HCT116 (cell line): ENCODE results near the gene OR5P2. TPM values are rescaled to one million over a fixed set of nuclear protein-coding genes. Genes with fewer than 3 reads are reported as not detected.

ENCODE experiments used
- ATAC-seq: fragments of 200-7000 bp; cut with Tn5 transposase; 2 replicates; pipeline ENCODE4 v1.9.1; 2020; ENCODE audit warnings: mild to moderate bottlenecking, moderate library complexity
- BruUV-seq: library from RNA; stranded (reverse); fragments of 400-500 nt; replicated peaks from 2 replicates; lab custom pipeline; 2021; lab: Mats Ljungman, UMichigan
- CTCF ChIA-PET: fragments of 300-600 bp; sonication (Branson Sonifier 250); formaldehyde crosslinking; loops from one replicate; lab custom pipeline; 2021; ENCODE audit warnings: antibody characterized with exemption; lab: Charles Lee
- POLR2A ChIA-PET: fragments of 300-600, 350-600 bp; sonication (Branson Sonifier 250); formaldehyde crosslinking; loops from one replicate; lab custom pipeline; 2021; ENCODE audit warnings: antibody characterized with exemption; lab: Charles Lee
- RAD21 ChIA-PET, 2 experiments: fragments of 300-600 bp; sonication (Branson Sonifier 250); formaldehyde crosslinking; loops; one replicate each; lab custom pipeline; 2023; ENCODE audit warnings: low total read pairs in 2 of 2; ENCODE audit not compliant: uncharacterized antibody in 2 of 2, unreplicated experiment in 2 of 2, low non-redundant PET in 1 of 2; lab: Charles Lee
- DNase-seq: peaks from one replicate; pipeline ENCODE4 v3.0.0-alpha.2; 2010; ENCODE audit warnings: low read depth, low spot score
- H2AFZ ChIP-seq: fragments of 200-600 bp; shearing (Covaris generic), sonication (generic); 2 replicates; pipeline ENCODE4 v1.6.1; 2017; ENCODE audit warnings: low read depth, mixed run types, mixed read lengths, antibody characterized with exemption, low read length; ENCODE audit not compliant: poor library complexity, severe bottlenecking
- H3K27ac ChIP-seq: 2 replicates; pipeline ENCODE4 v1.5.1; 2012; ENCODE audit warnings: low read depth, low read length
- H3K27me3 ChIP-seq: fragments of 200-600 bp; sonication (generic); 2 replicates; pipeline ENCODE4 v1.6.1; 2016; ENCODE audit warnings: mixed run types, low read length, mixed read lengths; ENCODE audit not compliant: insufficient read depth
- H3K36me3 ChIP-seq, 2 experiments: fragments of 200-500 bp in 1 of 2; fragments of 200-600 bp in 1 of 2; sonication (Bioruptor generic) in 1 of 2; sonication (generic) in 1 of 2; 2 replicates each; pipeline versions ENCODE4 v1.5.1 to v1.6.1; 2014 to 2016; ENCODE audit warnings: low read length in 2 of 2, inconsistent platforms in 1 of 2, mixed read lengths in 1 of 2, mixed run types in 1 of 2; ENCODE audit not compliant: insufficient read depth in 2 of 2, control insufficient read depth in 1 of 2
- H3K4me1 ChIP-seq, 2 experiments: fragments of 200-600 bp in 1 of 2; sonication (generic) in 1 of 2; 2 replicates each; pipeline versions ENCODE4 v1.5.1 to v1.6.1; 2012 to 2017; ENCODE audit warnings: low read length in 2 of 2, inconsistent platforms in 1 of 2, mild to moderate bottlenecking in 1 of 2, mixed read lengths in 1 of 2, mixed run types in 1 of 2, moderate library complexity in 1 of 2; ENCODE audit not compliant: insufficient read depth in 2 of 2, control insufficient read depth in 1 of 2
- H3K4me2 ChIP-seq: fragments of 200-600 bp; sonication (generic); 2 replicates; pipeline ENCODE4 v1.6.1; 2017; ENCODE audit warnings: mixed run types, low read length, mixed read lengths
- H3K4me3 ChIP-seq, 2 experiments: fragments of 200-600 bp in 1 of 2; sonication (generic) in 1 of 2; replicated peaks in 1 of 2; 2 replicates each; pipeline ENCODE4 v1.5.1; 2011 to 2016; ENCODE audit warnings: low read length in 2 of 2, control low read depth in 1 of 2, low read depth in 1 of 2, mild to moderate bottlenecking in 1 of 2, mixed read lengths in 1 of 2, mixed run types in 1 of 2
- H3K79me2 ChIP-seq: fragments of 200-600 bp; sonication (generic); 2 replicates; pipeline ENCODE4 v1.6.1; 2017; ENCODE audit warnings: mild to moderate bottlenecking, mixed run types, low read length, moderate library complexity, mixed read lengths; ENCODE audit not compliant: insufficient read depth
- H3K9ac ChIP-seq: fragments of 200-600 bp; sonication (generic); 2 replicates; pipeline ENCODE4 v1.6.1; 2016; ENCODE audit warnings: low read length, mixed read lengths
- H3K9me2 ChIP-seq: fragments of 200-600 bp; sonication (generic), shearing (Covaris generic); 2 replicates; pipeline ENCODE4 v1.6.1; 2017; ENCODE audit warnings: mixed run types, mild to moderate bottlenecking, moderate library complexity; ENCODE audit not compliant: insufficient read depth
- H3K9me3 ChIP-seq, 2 experiments: fragments of 200-500 bp in 1 of 2; fragments of 200-600 bp in 1 of 2; sonication (Bioruptor generic) in 1 of 2; sonication (generic) in 1 of 2; 2 replicates each; pipeline ENCODE4 v1.6.1; 2014 to 2017; ENCODE audit warnings: low read length in 2 of 2, mixed read lengths in 2 of 2, inconsistent platforms in 1 of 2, low read depth in 1 of 2, mild to moderate bottlenecking in 1 of 2, mixed run types in 1 of 2, moderate library complexity in 1 of 2; ENCODE audit not compliant: control insufficient read depth in 1 of 2, insufficient read depth in 1 of 2
- H4K20me1 ChIP-seq: fragments of 200-600 bp; sonication (generic), shearing (Covaris generic); 2 replicates; pipeline ENCODE4 v1.6.1; 2017; ENCODE audit warnings: mixed run types, mild to moderate bottlenecking, moderate library complexity; ENCODE audit not compliant: insufficient read depth
- CBX3 ChIP-seq: IDR thresholded peaks from 2 replicates; pipeline ENCODE4 v1.6.1; 2012; ENCODE audit warnings: low read depth
- ELF1 ChIP-seq: IDR thresholded peaks from 2 replicates; pipeline ENCODE4 v1.6.1; 2012; ENCODE audit warnings: low read depth, borderline replicate concordance
- EZH2 ChIP-seq: fragments of 200-600 bp; sonication (generic); IDR thresholded peaks from 2 replicates; pipeline ENCODE4 v1.6.1; 2017; ENCODE audit warnings: antibody characterized with exemption, mixed run types
- EZH2phosphoT487 ChIP-seq: fragments of 200-600 bp; IDR thresholded peaks from 2 replicates; pipeline ENCODE4 v1.6.1; 2018; ENCODE audit warnings: antibody characterized with exemption, borderline replicate concordance
- FOSL1 ChIP-seq: IDR thresholded peaks from 2 replicates; pipeline ENCODE4 v1.6.1; 2012; ENCODE audit warnings: low read depth
- JUND ChIP-seq: IDR thresholded peaks from 2 replicates; pipeline ENCODE4 v1.6.1; 2012
- REST ChIP-seq: IDR thresholded peaks from 2 replicates; pipeline ENCODE4 v1.6.1; 2012; ENCODE audit warnings: low read depth
- SIN3A ChIP-seq: IDR thresholded peaks from 2 replicates; pipeline ENCODE4 v1.6.1; 2012; ENCODE audit warnings: low read depth
- SP1 ChIP-seq: IDR thresholded peaks from 2 replicates; pipeline ENCODE4 v1.6.1; 2012; ENCODE audit warnings: low read depth
- intact Hi-C: fragments of 100-400 bp; cut with micrococcal nuclease; formaldehyde crosslinking; loops from 2 replicates; pipeline ENCODE4 v1.10.0; 2022
- total RNA-seq: library from RNA; stranded (reverse); gene quantifications from one replicate; pipeline ENCODE4 v1.2.1, GENCODE V29; 2021; ENCODE audit not compliant: unreplicated experiment

OR5P2 gene
- total RNA-seq, 1 experiment from 2014 or later, result not detected

DNA sequence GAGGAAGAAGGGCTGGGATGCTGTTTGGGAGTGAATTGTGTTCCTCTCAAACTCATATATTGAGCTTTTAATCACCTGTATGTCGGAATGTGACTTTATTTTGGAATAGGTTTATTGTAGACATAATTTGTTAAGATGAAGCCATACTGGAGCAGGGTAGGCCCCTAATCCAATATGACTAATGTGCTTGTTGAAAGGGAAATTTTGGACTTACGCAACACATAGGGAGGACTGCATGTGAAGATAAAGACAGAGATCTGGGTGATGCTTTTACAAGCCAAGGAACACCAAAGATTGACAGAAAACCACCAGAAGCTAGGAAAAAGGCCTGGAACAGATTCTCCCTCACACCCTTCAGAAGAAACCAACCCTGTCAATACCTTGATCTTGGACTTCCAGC, 47.3 kb downstream of the OR5P2 start:
- BruUV-seq, result no TSS peak
- H3K9me3 ChIP-seq, result no peaks in the 10 kb centered on the region
- no peak overlapping the region for H3K9ac ChIP-seq
- intact Hi-C loops, result no loop called here
- no peaks in the 10 kb centered on the region for H3K36me3 ChIP-seq
- no peaks in the 10 kb centered on the region for H3K9me2 ChIP-seq
- H2AFZ ChIP-seq, result no peak overlapping the region
- DNase-seq, result no peak
- H3K79me2 ChIP-seq, result no peaks in the 10 kb centered on the region
- H3K4me2 ChIP-seq, result no peak overlapping the region
- no peak overlapping the region for H3K27ac ChIP-seq
- RAD21 ChIA-PET, result no interaction called here
- no peaks in the 10 kb centered on the region for H4K20me1 ChIP-seq
- no peaks in the 10 kb centered on the region for H3K4me1 ChIP-seq
- ATAC-seq, result no peak
- H3K27me3 ChIP-seq, result 0 out of 2 replicates have a peak, but pooled peaks cover 14% of the 10 kb centered on the region
- TF ChIP-seq SIN3A, result no peak
- TF ChIP-seq EZH2, result no peak
- no peak for TF ChIP-seq ELF1
- no peak for TF ChIP-seq FOSL1
- TF ChIP-seq EZH2phosphoT487, result no peak
- no peak for TF ChIP-seq JUND
- no peak for TF ChIP-seq SP1
- no peak for TF ChIP-seq REST
- no peak for TF ChIP-seq CBX3
- CTCF ChIA-PET, result no interaction called here
- no peak overlapping the region for H3K4me3 ChIP-seq
- POLR2A ChIA-PET, result no interaction called here

Other genes starting within 250 kb of the OR5P2 start
- gene CYB5R2, start 123.4 kb downstream of the OR5P2 start, total RNA-seq, result 14.4 TPM
- gene OVCH2, start 90.5 kb downstream of the OR5P2 start, total RNA-seq, result not detected
- not detected for gene OR5P3, start 33.9 kb upstream of the OR5P2 start, total RNA-seq
- gene OR10A6, start 134.3 kb upstream of the OR5P2 start, total RNA-seq, result not detected
- not detected for gene OR10A3, start 144.8 kb upstream of the OR5P2 start, total RNA-seq
- gene NLRP10, start 168.5 kb upstream of the OR5P2 start, total RNA-seq, result not detected
- 313 TPM for gene EIF3F, start 190.4 kb upstream of the OR5P2 start, total RNA-seq